Endodermal cell (in vitro differentiated cells): ENCODE data around the gene CTAG1B. TPM values are rescaled to one million over a fixed set of nuclear protein-coding genes. Genes with fewer than 3 reads are reported as not detected.

Experiments used
- DNase-seq: peaks from one replicate; pipeline ENCODE4 v3.0.0-alpha.2; 2017
- H3K27ac ChIP-seq: 2 replicates; pipeline ENCODE4 v1.5.1; 2013; ENCODE audit warnings: mild to moderate bottlenecking, low read depth, low read length, moderate library complexity
- H3K27me3 ChIP-seq: 2 replicates; pipeline ENCODE4 v1.6.1; 2013; ENCODE audit warnings: mild to moderate bottlenecking, low read length, moderate library complexity; ENCODE audit not compliant: insufficient read depth, control insufficient read depth, poor library complexity, severe bottlenecking
- H3K36me3 ChIP-seq: 2 replicates; pipeline ENCODE4 v1.7.0; 2013; ENCODE audit warnings: mild to moderate bottlenecking, low read length, moderate library complexity; ENCODE audit not compliant: control insufficient read depth, insufficient read depth
- H3K4me1 ChIP-seq: one replicate; pipeline ENCODE4 v1.7.0; 2013; ENCODE audit warnings: low read length; ENCODE audit not compliant: control insufficient read depth, insufficient read depth
- H3K4me3 ChIP-seq: 2 replicates; pipeline ENCODE4 v1.5.1; 2013; ENCODE audit warnings: mild to moderate bottlenecking, low read length, moderate library complexity
- H3K9ac ChIP-seq: 2 replicates; pipeline ENCODE4 v1.6.1; 2013; ENCODE audit warnings: mild to moderate bottlenecking, low read length, moderate library complexity; ENCODE audit not compliant: poor library complexity, severe bottlenecking; ENCODE audit errors: extremely low read depth
- H3K9me3 ChIP-seq: 2 replicates; pipeline ENCODE4 v1.6.1; 2013; ENCODE audit warnings: mild to moderate bottlenecking, low read length, moderate library complexity; ENCODE audit not compliant: control insufficient read depth
- H3K27ac Mint-ChIP-seq: 2 replicates; pipeline ENCODE4 v1.8.0; 2020; ENCODE audit warnings: mixed read lengths
- H3K27me3 Mint-ChIP-seq: 2 replicates; pipeline ENCODE4 v1.8.0; 2021; ENCODE audit warnings: mild to moderate bottlenecking, mixed read lengths; ENCODE audit not compliant: insufficient read depth
- H3K36me3 Mint-ChIP-seq: 2 replicates; pipeline ENCODE4 v1.8.0; 2020; ENCODE audit warnings: low read depth, mixed read lengths
- H3K4me1 Mint-ChIP-seq: 2 replicates; pipeline ENCODE4 v1.8.0; 2020; ENCODE audit warnings: mixed read lengths
- H3K4me3 Mint-ChIP-seq: 2 replicates; pipeline ENCODE4 v1.8.0; 2020; ENCODE audit warnings: mild to moderate bottlenecking, moderate library complexity, mixed read lengths
- H3K9me3 Mint-ChIP-seq: 2 replicates; pipeline ENCODE4 v1.8.0; 2020; ENCODE audit warnings: mild to moderate bottlenecking, mixed read lengths
- CTCF ChIP-seq: fragments of 200-600 bp; sonication (generic); conservative IDR thresholded peaks from 2 replicates; pipeline ENCODE4 v1.5.0; 2021; ENCODE audit warnings: antibody characterized with exemption, mild to moderate bottlenecking
- WGBS, 2 experiments: methylation state at CpG; one replicate each; pipeline versions ENCODE4 v1.1.5 to v1.1.7; 2013; ENCODE audit warnings: missing lambda C conversion rate in 2 of 2, mixed read lengths in 1 of 2; ENCODE audit not compliant: insufficient coverage in 1 of 2, insufficient read length in 1 of 2; 5-methylcytosine and 5-hydroxymethylcytosine counted together
- total RNA-seq, 2 donors: library from RNA; stranded (reverse); fragmentation: NEBNext Ultra II Directional in 1 of 2; extraction: Animal tissue kit (Norgen Biotek cat#: 25700) in 1 of 2; gene quantifications; 2 replicates in 1 of 2; 3 replicates in 1 of 2; pipeline ENCODE4 v1.2.1, GENCODE V29; 2021

CTAG1B gene
- total RNA-seq, 2 donors from 2014 or later = not detected

DNA sequence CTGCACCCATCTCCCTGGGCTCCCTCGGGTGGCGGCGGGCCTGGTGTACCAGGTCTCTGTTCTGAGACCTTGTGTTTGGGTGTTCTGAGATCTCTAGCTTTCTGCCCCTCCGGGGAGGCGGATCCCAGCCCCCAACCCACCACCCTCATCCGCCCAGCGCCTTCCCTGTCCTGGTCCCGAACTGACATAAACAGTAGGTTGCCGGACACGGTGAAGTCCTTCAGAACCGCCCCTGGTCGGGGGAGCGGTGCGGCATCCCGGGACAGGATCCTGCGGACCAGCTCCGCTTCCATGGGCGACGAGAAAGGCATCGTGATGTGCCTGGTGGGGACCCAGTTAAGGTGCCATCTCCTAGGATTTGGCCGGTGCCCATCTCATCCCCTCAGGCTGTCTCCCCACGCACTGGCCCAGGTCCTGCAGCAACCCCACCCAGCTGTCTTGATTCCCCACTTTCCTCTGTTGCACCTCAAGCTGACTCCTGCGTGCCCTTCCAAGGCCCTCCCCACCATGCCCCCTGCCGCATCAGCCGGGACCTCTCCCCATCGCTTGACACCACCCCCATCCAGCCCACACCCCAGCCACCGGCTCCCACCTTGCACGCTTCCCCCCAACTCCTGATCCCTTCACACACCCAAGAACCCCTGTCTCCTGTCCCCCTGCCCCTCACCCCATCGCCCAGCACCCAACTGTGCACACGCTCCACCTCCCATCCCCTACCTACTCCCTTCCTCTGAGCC, 33.4 kb upstream of the CTAG1B start:
- no peaks in the 10 kb centered on the region for H3K36me3 ChIP-seq
- no peak overlapping the region for H3K4me3 ChIP-seq
- no peak overlapping the region for H3K27ac ChIP-seq
- Mint-ChIP-seq H3K36me3 (no peaks in the 10 kb centered on the region), H3K27me3 (peaks cover 2% of the 10 kb centered on the region), H3K4me1 (no peaks in the 10 kb centered on the region), H3K27ac (no peak overlapping the region), H3K4me3 (no peak overlapping the region), H3K9me3 (peaks cover 53% of the 10 kb centered on the region)
- no peak overlapping the region for H3K9ac ChIP-seq
- no peak for DNase-seq
- no peak for TF ChIP-seq CTCF
- no peaks in the 10 kb centered on the region for H3K9me3 ChIP-seq
- no peaks in the 10 kb centered on the region for H3K4me1 ChIP-seq
- WGBS, 2 experiments = 92 to 96% methylated on average over 4 to 26 of the region's 30 CpGs
- no peaks in the 10 kb centered on the region for H3K27me3 ChIP-seq

GRCh38 chrX:154650221-154650510, 31.1 kb upstream of the CTAG1B start:
- no peaks in the 10 kb centered on the region for H3K4me1 Mint-ChIP-seq
- H3K9me3 Mint-ChIP-seq = peaks cover 35% of the 10 kb centered on the region
- DNase-seq = no peak
- no peaks in the 10 kb centered on the region for H3K36me3 Mint-ChIP-seq
- Histone ChIP-seq H3K27ac (no peak overlapping the region), H3K9me3 (no peaks in the 10 kb centered on the region), H3K4me3 (no peak overlapping the region), H3K9ac (no peak overlapping the region), H3K4me1 (no peaks in the 10 kb centered on the region), H3K36me3 (no peaks in the 10 kb centered on the region), H3K27me3 (no peaks in the 10 kb centered on the region)
- TF ChIP-seq CTCF = no peak
- H3K27ac Mint-ChIP-seq = no peak overlapping the region
- H3K4me3 Mint-ChIP-seq = no peak overlapping the region
- 80 to 81% methylated on average over 1 to 12 of the region's 13 CpGs for WGBS, 2 experiments
- H3K27me3 Mint-ChIP-seq = no peaks in the 10 kb centered on the region

- WGBS, 2 experiments = 91 to 92% methylated on average over 6 to 23 of the region's 23 CpGs
- no peak overlapping the region for H3K27ac ChIP-seq
- no peaks in the 10 kb centered on the region for H3K36me3 ChIP-seq
- no peaks in the 10 kb centered on the region for H3K4me1 ChIP-seq
- no peak overlapping the region for H3K9ac ChIP-seq
- no peaks in the 10 kb centered on the region for H3K27me3 Mint-ChIP-seq
- no peak for DNase-seq
- no peak for TF ChIP-seq CTCF
- no peaks in the 10 kb centered on the region for H3K27me3 ChIP-seq
- H3K27ac Mint-ChIP-seq = no peak overlapping the region
- H3K9me3 Mint-ChIP-seq = peaks cover 30% of the 10 kb centered on the region
- H3K4me1 Mint-ChIP-seq = no peaks in the 10 kb centered on the region
- H3K4me3 ChIP-seq = no peak overlapping the region
- H3K36me3 Mint-ChIP-seq = no peaks in the 10 kb centered on the region
- H3K9me3 ChIP-seq = no peaks in the 10 kb centered on the region
- H3K4me3 Mint-ChIP-seq = no peak overlapping the region
Observed at GRCh38 chrX:154649503-154650220, 30.6 kb upstream of the CTAG1B start.
